HG03571 (cell line): ENCODE measurements around the gene UBAC2.

Source experiments
- ATAC-seq: cut with Tn5 transposase; IDR thresholded peaks from one replicate; pipeline ENCODE4 v1.9.1; 2021; ENCODE audit not compliant: unreplicated experiment

UBAC2 gene

DNA sequence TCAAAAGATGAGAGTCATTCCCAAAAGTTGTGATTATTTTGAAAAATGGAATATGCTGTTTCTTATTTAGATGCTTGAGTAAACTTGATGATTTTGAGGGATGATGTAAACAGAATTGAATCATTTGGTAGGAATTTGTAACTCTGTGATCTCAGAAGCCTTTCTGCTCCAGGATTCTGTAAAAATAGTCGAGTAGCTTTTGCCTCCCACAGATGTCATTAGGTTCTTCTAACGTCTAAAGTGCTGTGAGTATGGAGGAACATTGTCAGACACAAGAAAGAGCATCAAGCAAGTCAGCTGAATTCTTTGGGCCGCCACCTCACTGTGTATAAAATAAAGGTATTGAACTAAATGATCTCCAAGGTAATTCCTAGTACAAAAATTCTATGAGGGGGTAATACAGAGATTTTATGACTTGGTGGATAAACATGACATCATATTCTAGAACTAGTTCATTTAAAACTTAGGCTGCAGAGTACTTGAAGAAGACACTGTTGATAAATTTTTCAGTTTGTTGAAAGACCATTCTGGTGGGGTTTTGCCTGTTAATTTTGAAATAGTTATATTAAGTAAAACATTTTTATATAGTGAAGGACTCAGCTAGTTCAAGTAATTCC lies 107.9 kb downstream of the UBAC2 start:
- ATAC-seq = no peak

- ATAC-seq = no peak
Measured at GRCh38 chr13:99310382-99311031, 109.9 kb downstream of the UBAC2 start.

DNA sequence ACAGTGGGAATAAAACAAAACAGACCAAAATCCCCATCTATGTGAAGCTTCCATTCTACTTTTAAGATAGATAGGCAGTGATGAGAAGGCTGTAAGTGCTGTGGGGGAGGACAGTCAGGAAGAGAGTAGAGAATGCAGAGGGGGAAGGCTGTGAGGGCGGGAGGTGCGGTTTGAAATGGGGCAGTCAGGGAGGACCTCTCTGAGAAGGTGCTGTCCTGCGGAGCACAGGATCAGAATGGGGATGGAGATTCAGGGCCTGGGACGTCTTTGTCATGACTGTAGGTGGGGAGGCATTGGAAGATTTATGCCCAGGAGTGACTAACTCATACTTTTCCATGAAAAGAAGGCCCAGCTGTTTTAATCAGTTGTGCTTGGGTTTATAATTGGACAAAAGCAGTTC lies 110.5 kb downstream of the UBAC2 start:
- no peak for ATAC-seq

DNA sequence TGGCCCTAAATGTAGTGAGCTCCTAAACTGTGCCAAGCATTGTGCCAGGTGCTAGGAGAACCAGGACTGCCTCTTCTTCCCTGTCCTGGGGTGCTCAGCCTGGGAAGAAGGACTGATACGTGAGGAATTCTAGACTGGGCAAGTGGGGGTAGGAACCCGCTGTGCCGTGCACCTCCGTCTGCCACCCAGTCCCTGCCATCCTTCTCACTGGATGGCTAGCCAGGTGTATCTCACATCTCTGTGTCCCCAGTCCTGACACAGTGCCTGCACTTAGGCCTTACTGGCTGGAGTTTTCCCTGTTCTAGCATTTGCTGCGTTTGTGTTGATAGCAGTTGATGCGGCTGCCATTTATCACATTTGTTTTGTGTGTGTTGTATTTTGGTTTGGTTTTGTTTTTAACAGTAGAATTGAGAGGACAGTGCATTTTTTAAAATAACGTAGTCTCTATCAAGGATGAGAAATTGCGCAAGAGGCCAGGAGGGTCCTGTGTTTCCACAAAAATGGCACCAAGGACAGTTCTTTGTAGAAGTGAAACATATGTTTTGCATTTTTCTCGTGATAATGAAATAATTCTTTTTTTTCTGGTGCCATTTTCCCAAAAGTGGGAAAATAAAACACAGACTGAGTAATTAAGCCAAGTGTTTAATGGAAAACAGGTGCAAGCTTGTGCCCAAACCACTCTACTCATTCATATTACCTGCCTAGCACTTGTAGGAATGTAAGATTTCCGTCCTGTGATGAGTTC lies 111.3 kb downstream of the UBAC2 start:
- ATAC-seq = no peak

DNA sequence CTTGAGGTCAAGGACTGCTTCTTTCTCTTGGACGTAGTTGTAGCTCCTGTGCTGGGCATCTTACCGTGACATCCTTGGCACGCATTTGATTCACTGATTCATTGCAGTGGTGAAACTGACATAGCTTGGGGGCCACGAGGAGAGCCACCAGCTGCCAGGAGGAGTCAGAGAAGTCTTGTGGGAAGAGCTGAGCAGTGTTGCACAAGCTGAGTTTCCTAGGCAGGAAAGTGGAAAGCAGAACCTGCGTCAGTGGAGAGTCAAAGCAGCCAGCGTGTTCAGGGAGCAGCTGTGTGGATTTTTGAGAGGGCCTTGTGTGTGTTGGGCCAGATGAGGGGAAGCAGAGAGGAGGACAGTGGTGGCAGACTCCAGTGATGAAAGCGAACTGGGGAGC lies 111.8 kb downstream of the UBAC2 start:
- ATAC-seq = no peak

GRCh38 chr13:99313501-99313900 lies 112.8 kb downstream of the UBAC2 start:
- no peak for ATAC-seq

- ATAC-seq = no peak
Measured at GRCh38 chr13:99313941-99314340, 113.3 kb downstream of the UBAC2 start.

DNA sequence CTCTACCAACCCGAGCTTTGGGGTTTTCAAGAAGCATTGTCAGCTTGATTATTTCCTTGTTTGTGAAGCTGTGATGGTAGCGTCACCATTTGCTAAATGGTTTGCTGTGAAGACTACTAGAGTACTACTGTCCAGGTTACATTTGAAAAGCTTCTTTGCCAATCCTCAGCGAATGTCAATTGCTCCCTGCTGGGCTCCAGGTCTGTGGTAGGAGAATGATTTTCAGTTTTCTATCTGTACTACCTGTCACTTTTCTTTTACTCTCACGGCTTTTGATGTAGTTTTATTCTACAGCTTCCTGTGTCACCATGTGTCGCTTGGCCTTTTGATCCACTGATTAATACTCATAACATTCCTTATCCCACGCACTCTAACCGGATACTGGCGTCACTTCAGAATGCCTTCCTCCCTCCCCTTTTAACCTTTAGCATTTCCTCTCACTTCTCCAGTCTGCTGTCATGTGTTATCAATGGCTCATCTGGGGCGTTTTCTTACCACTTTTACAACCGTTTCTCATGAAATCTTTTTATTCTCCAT lies 114.1 kb downstream of the UBAC2 start:
- ATAC-seq = no peak

DNA sequence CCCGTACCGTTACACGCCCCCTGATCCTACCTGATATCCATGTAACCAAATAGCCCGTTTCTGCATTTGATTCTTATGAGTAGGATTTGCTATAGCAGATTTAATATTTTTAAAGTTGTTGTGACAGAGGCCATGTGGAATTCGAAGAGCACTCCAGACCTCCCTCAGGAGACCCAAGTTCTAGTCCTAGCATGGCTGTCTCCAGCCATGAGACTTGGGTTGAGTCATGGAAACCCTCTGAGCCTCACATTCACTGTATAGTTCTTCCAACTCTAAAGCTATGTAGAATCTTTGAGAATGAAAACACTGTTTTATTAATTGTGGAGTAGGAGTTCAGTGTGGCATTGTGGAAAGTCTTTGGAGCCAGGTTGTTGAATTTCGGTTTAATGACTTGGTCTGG lies 114.5 kb downstream of the UBAC2 start:
- no peak for ATAC-seq

- ATAC-seq = no peak
Measured at GRCh38 chr13:99316224-99316623, 115.6 kb downstream of the UBAC2 start.

- ATAC-seq = no peak
Measured at GRCh38 chr13:99316657-99317256, 116.1 kb downstream of the UBAC2 start.

- no peak for ATAC-seq
Measured at GRCh38 chr13:99320693-99321481, 120.2 kb downstream of the UBAC2 start.

GRCh38 chr13:99321709-99322108 lies 121.1 kb downstream of the UBAC2 start:
- no peak for ATAC-seq

- peak; percentile 84 for ATAC-seq
Measured at GRCh38 chr13:99322297-99323103, 121.8 kb downstream of the UBAC2 start.

GRCh38 chr13:99323488-99323887 lies 122.8 kb downstream of the UBAC2 start:
- no peak for ATAC-seq

DNA sequence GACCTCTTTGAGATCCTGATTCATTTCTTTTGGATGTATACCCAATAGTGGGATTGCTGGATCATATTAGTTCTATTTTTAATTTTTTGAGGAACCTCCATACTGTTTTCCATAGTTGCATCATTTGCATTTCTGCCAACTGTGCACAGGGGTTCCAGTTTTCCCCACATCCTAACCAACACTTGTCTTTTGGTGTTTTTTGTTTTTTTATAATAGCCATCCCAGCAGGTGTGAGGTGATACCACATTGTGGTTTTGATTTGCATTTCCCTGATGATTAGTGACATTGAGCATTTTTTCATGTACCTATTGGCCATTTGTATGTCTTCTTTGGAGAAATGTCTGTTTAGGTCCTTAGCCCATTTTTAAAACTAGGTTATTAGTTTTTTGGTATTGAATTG lies 125.4 kb downstream of the UBAC2 start:
- no peak for ATAC-seq

DNA sequence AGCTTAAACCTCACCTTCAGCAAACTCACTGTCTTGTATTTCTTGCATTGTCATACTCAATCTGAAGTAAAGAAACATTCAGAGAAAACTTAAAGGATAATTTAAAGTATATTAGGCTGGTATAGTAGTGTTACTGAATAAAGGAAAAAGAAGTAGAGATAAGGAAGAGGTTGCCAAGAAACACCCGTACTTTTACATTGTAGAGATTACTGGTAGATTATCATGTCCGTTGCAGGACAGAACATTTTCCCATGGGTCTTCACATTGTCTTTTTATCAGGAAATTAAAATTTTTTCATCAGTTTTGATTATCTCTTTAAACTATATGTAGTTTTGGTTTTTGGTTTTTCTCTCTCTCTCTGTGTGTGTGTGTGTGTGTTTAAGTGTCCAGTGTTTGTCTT lies 126.5 kb downstream of the UBAC2 start:
- ATAC-seq = no peak

DNA sequence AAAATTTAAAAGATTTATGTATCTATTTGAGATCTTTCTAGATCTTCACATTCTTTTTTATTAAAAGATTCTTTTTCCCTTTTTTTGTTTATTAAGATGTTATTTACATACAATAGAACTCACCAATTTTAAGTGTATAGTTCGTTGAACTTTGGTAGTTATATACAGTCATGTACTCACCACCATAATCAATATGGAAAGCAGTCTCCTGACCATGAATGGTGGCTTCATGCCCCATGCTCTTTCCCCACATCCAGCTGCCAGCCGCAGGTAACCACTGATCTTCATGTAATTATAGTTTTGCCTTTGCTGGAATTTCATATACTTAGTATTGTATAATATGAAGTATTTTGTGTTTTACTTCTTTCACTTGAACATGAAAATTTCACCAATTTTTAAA lies 127.1 kb downstream of the UBAC2 start:
- no peak for ATAC-seq

GRCh38 chr13:99329477-99329876 lies 128.8 kb downstream of the UBAC2 start:
- no peak for ATAC-seq

GRCh38 chr13:99330942-99331341 lies 130.3 kb downstream of the UBAC2 start:
- no peak for ATAC-seq
